SK-N-SH (cell line): ENCODE data around the gene PLA2G3. TPM values are rescaled to one million over a fixed set of nuclear protein-coding genes. Genes with fewer than 3 reads are reported as not detected.

Experiments
- CTCF ChIA-PET: fragments of 300-600, 350-600 bp; formaldehyde crosslinking; extraction: SDS; loops from one replicate; lab custom pipeline; 2021; lab: Yijun Ruan, JAX
- POLR2A ChIA-PET: fragments of 350-600 bp; sonication (Branson Sonifier 250); formaldehyde crosslinking; extraction: SDS; loops from one replicate; lab custom pipeline; 2020; ENCODE audit warnings: antibody characterized with exemption, inconsistent platforms; lab: Yijun Ruan, JAX
- DNase-seq: peaks from one replicate; pipeline ENCODE4 v3.0.0; 2012
- H2AFZ ChIP-seq: fragments of 200-600 bp; sonication (generic); 2 replicates; pipeline ENCODE4 v1.8.1; 2016; ENCODE audit warnings: antibody characterized with exemption, mild to moderate bottlenecking, low read depth
- H3F3A ChIP-seq: fragments of 200-600 bp; sonication (generic); replicated peaks from 2 replicates; pipeline ENCODE3; 2016; ENCODE audit warnings: antibody characterized with exemption, mild to moderate bottlenecking; ENCODE audit not compliant: insufficient read depth
- H3K27ac ChIP-seq, 2 experiments: fragments of 200-500 bp in 1 of 2; fragments of 200-600 bp in 1 of 2; sonication (Bioruptor generic) in 1 of 2; sonication (generic), shearing (Covaris generic) in 1 of 2; 2 replicates each; pipeline versions ENCODE4 v1.5.1 to v1.6.1; 2014 to 2016; ENCODE audit warnings: low read depth in 2 of 2, inconsistent platforms in 1 of 2, low read length in 1 of 2, mild to moderate bottlenecking in 1 of 2, mixed read lengths in 1 of 2
- H3K27me3 ChIP-seq: fragments of 200-600 bp; sonication (generic), shearing (Covaris generic); 2 replicates; pipeline ENCODE4 v1.6.1; 2016; ENCODE audit warnings: mixed run types; ENCODE audit not compliant: insufficient read depth
- H3K36me3 ChIP-seq, 2 experiments: fragments of 200-500 bp in 1 of 2; fragments of 200-600 bp in 1 of 2; sonication (Bioruptor generic) in 1 of 2; sonication (generic) in 1 of 2; replicated peaks in 1 of 2; 2 replicates each; pipeline versions ENCODE3 to v1.5.1; 2014 to 2016; ENCODE audit warnings: low read length in 1 of 2, mild to moderate bottlenecking in 1 of 2; ENCODE audit not compliant: insufficient read depth in 2 of 2, control insufficient read depth in 1 of 2
- H3K4me1 ChIP-seq, 2 experiments: fragments of 200-500 bp in 1 of 2; fragments of 200-600 bp in 1 of 2; sonication (Bioruptor generic) in 1 of 2; sonication (generic), shearing (Covaris generic) in 1 of 2; 2 replicates each; pipeline versions ENCODE4 v1.5.1 to v1.6.1; 2014 to 2016; ENCODE audit warnings: low read depth in 1 of 2, low read length in 1 of 2, mixed run types in 1 of 2; ENCODE audit not compliant: insufficient read depth in 2 of 2, control insufficient read depth in 1 of 2
- H3K4me2 ChIP-seq: fragments of 200-600 bp; sonication (generic), shearing (Covaris generic); 2 replicates; pipeline ENCODE4 v1.6.1; 2017; ENCODE audit warnings: mixed run types
- H3K4me3 ChIP-seq, 2 experiments: fragments of 200-500 bp in 1 of 2; fragments of 200-600 bp in 1 of 2; sonication (Bioruptor generic) in 1 of 2; sonication (generic), shearing (Covaris generic) in 1 of 2; 2 replicates each; pipeline versions ENCODE4 v1.5.1 to v1.8.1; 2014 to 2016; ENCODE audit warnings: low read depth in 2 of 2, inconsistent platforms in 1 of 2, low read length in 1 of 2, mild to moderate bottlenecking in 1 of 2, mixed read lengths in 1 of 2, moderate library complexity in 1 of 2
- H3K79me2 ChIP-seq: fragments of 200-600 bp; sonication (generic); 2 replicates; pipeline ENCODE4 v1.8.1; 2017; ENCODE audit warnings: mild to moderate bottlenecking; ENCODE audit not compliant: insufficient read depth
- H3K9ac ChIP-seq: fragments of 200-600 bp; sonication (generic); 2 replicates; pipeline ENCODE4 v1.6.1; 2017; ENCODE audit warnings: mixed run types
- H3K9me2 ChIP-seq: fragments of 200-600 bp; sonication (generic); 2 replicates; pipeline ENCODE4 v1.6.1; 2017; ENCODE audit warnings: mixed run types
- H3K9me3 ChIP-seq: fragments of 200-600 bp; sonication (generic); 2 replicates; pipeline ENCODE4 v1.6.1; 2017; ENCODE audit warnings: mixed run types, mild to moderate bottlenecking, moderate library complexity
- H4K20me1 ChIP-seq: fragments of 200-600 bp; sonication (generic); 2 replicates; pipeline ENCODE4 v1.6.1; 2017; ENCODE audit warnings: mild to moderate bottlenecking, mixed run types; ENCODE audit not compliant: insufficient read depth
- FOXJ3 ChIP-seq: sonication (generic); formaldehyde crosslinking; IDR thresholded peaks from 2 replicates; pipeline ENCODE4 v1.5.1; 2020; ENCODE audit warnings: mild to moderate bottlenecking, missing genetic modification reagents
- GATA2 ChIP-seq: sonication (generic); formaldehyde crosslinking; IDR thresholded peaks from 2 replicates; pipeline ENCODE4 v1.5.0; 2020; ENCODE audit warnings: mild to moderate bottlenecking, missing genetic modification reagents
- NFIC ChIP-seq: IDR thresholded peaks from 2 replicates; pipeline ENCODE4 v1.4.0; 2012; ENCODE audit warnings: borderline replicate concordance
- NRF1 ChIP-seq: IDR thresholded peaks from 2 replicates; pipeline ENCODE4 v1.6.1; 2012; ENCODE audit warnings: low read depth, mild to moderate bottlenecking, low read length
- POLR2AphosphoS5 ChIP-seq: IDR thresholded peaks from 2 replicates; pipeline ENCODE4 v1.6.1; 2012; ENCODE audit warnings: low read depth, low read length
- REST ChIP-seq: IDR thresholded peaks from 2 replicates; pipeline ENCODE4 v1.6.1; 2012; ENCODE audit warnings: mild to moderate bottlenecking, low read depth, low read length, moderate library complexity
- RFX5 ChIP-seq: IDR thresholded peaks from 2 replicates; pipeline ENCODE4 v1.6.1; 2012; ENCODE audit warnings: mild to moderate bottlenecking, improper control_type of control experiment, low read length
- SIN3A ChIP-seq: IDR thresholded peaks from 2 replicates; pipeline ENCODE4 v1.6.1; 2012; ENCODE audit warnings: low read depth, mild to moderate bottlenecking, low read length, moderate library complexity, borderline replicate concordance
- TAF1 ChIP-seq: IDR thresholded peaks from 2 replicates; pipeline ENCODE4 v1.6.1; 2012; ENCODE audit warnings: low read depth, mild to moderate bottlenecking, low read length, moderate library complexity, borderline replicate concordance
- USF1 ChIP-seq: IDR thresholded peaks from 2 replicates; pipeline ENCODE4 v1.4.0; 2012; ENCODE audit warnings: low read depth, borderline replicate concordance
- YY1 ChIP-seq: IDR thresholded peaks from 2 replicates; pipeline ENCODE4 v1.4.0; 2012; ENCODE audit warnings: low read depth, mild to moderate bottlenecking
- WGBS: methylation state at CpG from one replicate; pipeline ENCODE4 v1.1.6; 2017; ENCODE audit warnings: low lambda C conversion rate; 5-methylcytosine and 5-hydroxymethylcytosine counted together
- polyA plus RNA-seq, 3 experiments: library from polyadenylated mRNA; depleted of rRNA; stranded (reverse); fragments of >200 nt; gene quantifications; 2 replicates each; pipeline ENCODE4 v1.2.3, GENCODE V29; 2012

PLA2G3 gene
- polyA plus RNA-seq, 1 of the 3 experiments (the other 2 are of a cell fraction), result not detected

- H3K79me2 ChIP-seq, result peaks cover 12% of the 10 kb centered on the region
- ChIA-PET CTCF (interaction anchor here (1.0 to 9.4 kb wide), 8 partner anchors 8 to 182 kb away, joined by 3 to 85 read pairs (median 10); partner anchors contain the start of genes PLA2G3 and SELENOM), POLR2A (no interaction called here)
- TF ChIP-seq FOXJ3 (CRISPR knock-in tag), result no peak
- no peak for TF ChIP-seq USF1
- no peak for TF ChIP-seq GATA2 (CRISPR knock-in tag)
- TF ChIP-seq NFIC, result no peak
- TF ChIP-seq YY1, result no peak
- TF ChIP-seq TAF1, result no peak
- TF ChIP-seq SIN3A, result no peak
- no peak for TF ChIP-seq RFX5
- no peak for TF ChIP-seq NRF1
- TF ChIP-seq POLR2AphosphoS5, result no peak
- no peak for TF ChIP-seq REST
- H3K4me3 ChIP-seq, result no peak overlapping the region
- H3K27me3 ChIP-seq, result no peaks in the 10 kb centered on the region
- H3K36me3 ChIP-seq, result peaks cover 8 to 31% of the 10 kb centered on the region in 2 experiments
- WGBS, result 97% methylated on average over 11 of the region's 15 CpGs
- H3K4me2 ChIP-seq, result no peak overlapping the region
- H3F3A ChIP-seq, result no peaks in the 10 kb centered on the region
- H2AFZ ChIP-seq, result no peak overlapping the region
- peak; percentile 24 for DNase-seq
- H3K4me1 ChIP-seq, result peaks cover 0 to 3% of the 10 kb centered on the region in 2 experiments; a peak in 1 of 4 replicates
- H4K20me1 ChIP-seq, result no peaks in the 10 kb centered on the region
- no peak overlapping the region for H3K9ac ChIP-seq
- H3K27ac ChIP-seq, result no peak overlapping the region
- no peaks in the 10 kb centered on the region for H3K9me2 ChIP-seq
- no peaks in the 10 kb centered on the region for H3K9me3 ChIP-seq
Observed at GRCh38 chr22:31090217-31091085, 49.9 kb downstream of the PLA2G3 start.
